GM21717 (cell line): ENCODE measurements around the gene SLC3A2.
A peak's percentile ranks its signal among the peaks of the same experiment; 100 is the strongest.
"Not testable (repeated sequence)": the region's sequence is repeated elsewhere in the genome, so short reads cannot be mapped to it uniquely, and the experiment has no call there.

Source experiments
- ATAC-seq: cut with Tn5 transposase; IDR thresholded peaks from one replicate; pipeline ENCODE4 v1.9.1; 2021; ENCODE audit warnings: mild to moderate bottlenecking, moderate library complexity; ENCODE audit not compliant: unreplicated experiment

SLC3A2 gene

DNA sequence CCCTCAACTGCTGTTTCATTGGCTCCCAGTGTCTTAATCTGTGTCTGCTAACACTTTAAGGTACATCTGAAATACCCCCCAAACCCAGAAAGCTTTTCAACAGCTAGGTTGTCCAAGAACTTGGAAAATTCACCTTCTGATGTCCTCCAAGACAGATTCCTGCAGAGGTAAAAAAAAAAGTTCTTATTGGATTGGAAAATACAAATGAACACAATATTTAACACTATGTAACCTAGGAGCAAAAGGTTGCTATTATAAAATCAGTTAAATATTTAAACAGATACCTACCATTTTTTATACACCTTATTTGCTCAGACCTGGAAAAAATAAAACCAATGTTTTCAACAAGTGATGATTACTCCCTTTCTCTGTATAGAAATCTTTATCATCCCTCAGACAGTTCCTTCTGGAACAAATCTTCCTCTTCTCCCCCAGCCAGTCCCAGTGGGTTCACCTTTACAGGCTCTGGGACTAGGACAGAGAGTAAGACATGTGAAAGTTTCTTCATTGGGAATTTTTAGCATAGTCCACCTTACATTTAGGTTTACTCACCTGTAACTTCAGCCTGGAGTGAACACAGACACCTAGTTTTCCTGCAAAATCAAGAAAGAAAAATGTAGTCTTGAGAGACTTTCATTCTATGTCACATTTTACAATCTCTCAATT is 28.0 kb upstream of the SLC3A2 start:
- ATAC-seq = no peak

DNA sequence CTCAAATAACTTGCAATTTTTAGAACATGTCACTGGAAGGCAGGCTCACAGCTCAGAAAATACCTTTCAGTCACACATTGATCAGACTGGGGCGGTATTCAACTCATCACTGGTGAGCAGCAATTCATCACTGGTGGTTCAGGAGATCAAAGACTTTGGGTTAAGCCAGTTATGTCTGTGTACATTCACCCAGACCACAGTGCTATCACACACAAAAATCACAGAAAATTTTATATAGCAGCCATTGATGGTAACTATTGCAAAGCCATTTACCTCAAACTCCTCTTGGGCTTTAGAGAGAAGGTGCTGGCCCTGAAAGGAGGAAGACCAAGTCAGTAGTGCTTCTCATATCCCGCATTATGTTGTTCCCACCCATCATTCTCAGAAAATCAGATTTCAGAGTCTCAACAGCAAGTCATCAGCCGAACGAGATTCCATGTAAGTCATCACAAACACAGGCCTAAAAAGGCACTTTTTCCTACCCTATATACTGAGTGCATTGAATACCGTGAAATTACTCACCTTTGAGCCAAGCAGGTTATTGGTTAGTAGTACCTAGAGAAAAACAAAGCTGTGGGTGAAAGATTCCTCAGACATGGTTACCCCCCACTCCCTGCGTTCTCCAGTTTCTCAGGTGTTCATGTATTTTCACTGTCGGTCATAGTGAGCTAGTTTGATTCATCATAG is 27.3 kb upstream of the SLC3A2 start:
- no peak for ATAC-seq

DNA sequence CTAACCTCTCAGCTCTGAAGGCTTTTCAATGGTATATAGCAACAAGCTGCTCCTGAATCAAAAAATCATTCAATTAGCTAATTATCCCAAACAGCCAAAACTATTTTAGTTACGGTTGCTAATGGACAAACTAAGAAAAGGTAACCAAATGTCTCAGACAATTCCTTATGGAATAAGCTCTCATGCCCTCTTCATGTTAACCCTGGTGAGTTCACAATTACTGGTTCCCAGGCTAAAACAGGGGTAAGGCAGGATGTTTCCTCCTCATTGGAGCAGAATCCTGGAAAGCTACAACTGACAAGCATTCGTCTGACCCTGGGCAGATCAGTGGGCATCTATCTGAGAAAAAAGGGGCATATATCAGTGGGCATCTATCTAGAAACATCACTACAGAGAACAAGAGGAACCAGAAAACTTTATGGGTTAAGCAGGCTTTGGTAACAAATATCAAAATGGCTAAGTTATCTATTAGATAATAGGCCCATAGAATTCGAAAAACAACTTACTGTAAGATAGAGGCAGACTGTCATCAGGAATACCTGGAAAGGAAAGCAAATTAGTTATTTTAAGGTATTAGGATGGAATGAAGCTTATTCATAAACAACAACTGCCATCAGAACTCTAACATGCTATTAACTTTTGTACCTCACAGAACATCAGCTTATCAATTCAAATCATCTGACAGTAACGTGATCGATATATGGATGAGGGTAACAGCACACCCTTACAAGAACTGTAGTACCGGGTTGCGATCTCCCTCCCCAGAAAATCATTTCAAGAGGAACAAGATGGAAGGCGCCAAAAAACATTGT is 26.5 kb upstream of the SLC3A2 start:
- ATAC-seq = no peak

DNA sequence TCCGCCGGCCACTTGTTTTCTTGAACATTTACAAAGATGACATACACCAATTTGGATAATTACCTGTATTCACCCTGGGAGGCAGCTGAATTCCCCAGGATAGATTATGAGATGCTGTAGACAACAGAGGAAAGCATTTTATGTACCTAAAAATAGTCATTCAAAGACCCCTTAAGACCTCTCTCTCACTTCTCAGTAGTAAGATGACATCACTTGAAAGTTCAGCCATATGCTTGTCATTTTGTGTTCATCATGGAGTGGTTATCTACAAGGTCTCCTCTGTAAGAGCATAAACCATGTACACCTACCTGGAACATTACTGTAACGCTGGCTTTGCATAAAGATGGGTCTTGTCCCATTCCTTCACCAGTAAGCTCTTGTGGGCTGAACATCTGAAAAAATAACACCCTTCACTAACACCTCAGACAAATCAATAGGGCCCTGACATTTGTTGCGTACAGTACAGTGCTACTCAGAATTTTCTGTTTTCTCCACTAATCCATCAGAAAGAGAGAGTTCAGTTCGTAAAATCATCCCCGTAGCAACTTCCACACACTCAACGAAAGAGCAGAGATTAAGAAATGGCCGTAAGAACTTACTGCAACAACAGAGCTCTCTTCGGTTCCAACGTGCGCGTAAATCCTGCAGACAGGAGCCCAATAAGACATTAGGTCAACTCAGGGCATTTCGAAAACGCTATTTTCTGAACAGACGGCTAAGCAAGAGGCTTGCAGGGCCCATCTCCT is 25.7 kb upstream of the SLC3A2 start:
- no peak for ATAC-seq

DNA sequence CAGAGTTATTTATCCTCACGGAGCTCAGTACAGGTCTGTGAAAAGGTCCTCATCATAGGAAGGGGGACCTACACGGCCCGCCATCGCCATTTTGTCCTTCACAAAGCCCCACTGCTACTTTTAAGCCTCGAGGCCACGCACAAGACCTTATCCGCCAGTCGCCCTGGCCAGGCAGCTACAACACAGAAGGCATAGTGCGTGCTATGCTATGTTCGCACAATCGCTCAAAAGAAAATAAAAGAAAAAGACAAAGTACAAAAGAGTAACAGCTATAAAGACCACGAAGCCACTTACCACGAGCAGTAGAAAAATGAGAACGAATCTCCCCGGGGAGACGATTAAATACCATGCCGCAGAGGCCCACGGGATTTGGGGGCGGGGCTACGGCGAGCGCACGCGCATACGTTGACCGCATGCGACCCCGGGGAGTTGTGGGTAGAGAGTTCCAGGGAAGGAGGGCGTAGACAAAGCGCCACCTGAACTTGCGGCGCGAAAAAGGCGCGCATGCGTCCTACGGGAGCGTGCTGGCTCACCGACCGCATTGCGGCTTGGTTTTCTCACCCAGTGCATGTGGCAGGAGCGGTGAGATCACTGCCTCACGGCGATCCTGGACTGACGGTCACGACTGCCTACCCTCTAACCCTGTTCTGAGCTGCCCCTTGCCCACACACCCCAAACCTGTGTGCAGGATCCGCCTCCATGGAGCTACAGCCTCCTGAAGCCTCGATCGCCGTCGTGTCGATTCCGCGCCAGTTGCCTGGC is 24.9 kb upstream of the SLC3A2 start:
- peak; percentile 76 for ATAC-seq

DNA sequence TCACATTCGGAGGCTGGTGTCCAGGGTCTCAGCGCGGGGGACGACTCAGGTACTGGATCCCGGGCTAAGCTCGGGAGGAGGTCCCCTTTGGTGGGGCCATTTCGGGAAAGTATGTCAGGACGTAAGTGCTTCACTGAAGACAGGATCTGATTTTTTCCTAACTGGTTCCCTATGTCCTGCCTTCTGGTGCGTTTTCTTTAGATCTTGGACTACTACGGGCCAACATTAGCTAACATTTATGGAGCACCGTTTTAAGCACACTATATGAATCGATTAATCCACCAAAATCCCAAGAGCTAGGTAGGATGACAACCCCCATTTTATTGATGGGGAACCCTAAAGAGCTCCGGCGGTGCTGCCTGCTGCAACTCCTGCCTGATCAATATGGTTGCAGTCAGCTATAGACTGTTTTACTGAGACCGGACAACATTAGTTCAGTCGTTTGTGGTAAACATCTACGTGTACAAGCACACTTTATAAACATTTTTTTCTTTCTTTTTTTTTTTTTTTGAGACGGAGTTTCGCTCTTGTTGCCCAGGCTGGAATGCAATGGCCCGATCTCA is 24.3 kb upstream of the SLC3A2 start:
- peak; percentile 4 for ATAC-seq

DNA sequence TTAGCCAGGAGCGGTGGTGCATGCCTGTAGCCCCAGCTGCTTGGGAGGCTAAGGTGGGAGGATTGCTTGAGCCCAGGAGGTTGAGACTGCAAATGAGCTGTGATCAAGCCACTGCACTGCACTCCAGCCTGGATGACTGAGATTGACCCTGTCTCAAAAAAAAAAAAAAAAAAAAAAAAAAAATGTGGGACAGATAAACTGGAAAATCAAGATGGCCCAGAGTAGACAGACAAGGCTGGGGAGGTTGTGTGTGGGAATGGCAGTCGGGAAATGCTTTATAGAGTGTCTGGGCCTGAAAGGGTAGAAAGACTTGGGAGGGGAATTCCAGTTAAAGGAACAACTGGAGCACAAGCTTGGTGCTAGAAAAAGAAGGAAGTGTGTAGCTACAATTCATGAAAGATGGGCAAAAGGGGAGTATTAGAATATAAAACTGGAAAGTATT is 23.1 kb upstream of the SLC3A2 start:
- ATAC-seq = no peak

DNA sequence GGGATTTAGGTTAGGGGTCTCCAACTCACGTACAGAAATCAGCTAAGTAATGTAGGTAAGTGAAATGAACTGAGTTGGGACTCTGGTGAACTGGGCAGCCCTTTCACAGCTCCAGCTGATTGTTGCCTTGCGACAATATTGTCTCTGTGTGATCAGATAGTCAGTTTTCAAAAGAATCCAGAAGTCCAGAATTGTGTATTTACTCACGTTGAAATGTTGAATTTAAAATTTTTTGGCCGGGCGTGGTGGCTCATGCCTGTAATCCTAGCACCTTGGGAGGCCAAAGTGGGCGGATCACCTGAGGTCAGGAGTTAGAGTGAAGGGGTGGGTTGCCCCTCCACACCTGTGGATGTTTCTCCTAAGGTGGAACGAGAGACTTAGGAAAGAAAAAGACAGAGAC is 22.5 kb upstream of the SLC3A2 start:
- ATAC-seq = no peak

DNA sequence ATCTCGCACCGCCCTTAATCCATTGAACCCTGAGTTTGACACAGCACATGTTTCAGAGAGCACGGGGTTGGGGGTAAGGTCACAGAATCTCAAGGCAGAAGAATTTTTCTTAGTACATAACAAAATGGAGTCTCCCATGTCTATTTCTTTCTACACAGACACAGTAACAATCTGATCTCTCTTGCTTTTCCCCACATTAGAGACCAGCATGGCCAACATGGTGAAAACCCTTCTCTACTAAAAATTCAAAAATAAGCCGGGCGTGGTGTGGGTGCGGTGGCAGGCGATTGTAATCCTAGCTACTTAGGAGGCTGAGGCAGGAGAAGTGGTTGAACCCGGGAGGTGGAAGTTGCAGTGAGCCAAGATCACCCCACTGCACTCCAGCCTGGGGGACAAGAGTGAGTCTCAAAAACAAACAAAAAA is 21.4 kb upstream of the SLC3A2 start:
- ATAC-seq = not testable (repeated sequence)

DNA sequence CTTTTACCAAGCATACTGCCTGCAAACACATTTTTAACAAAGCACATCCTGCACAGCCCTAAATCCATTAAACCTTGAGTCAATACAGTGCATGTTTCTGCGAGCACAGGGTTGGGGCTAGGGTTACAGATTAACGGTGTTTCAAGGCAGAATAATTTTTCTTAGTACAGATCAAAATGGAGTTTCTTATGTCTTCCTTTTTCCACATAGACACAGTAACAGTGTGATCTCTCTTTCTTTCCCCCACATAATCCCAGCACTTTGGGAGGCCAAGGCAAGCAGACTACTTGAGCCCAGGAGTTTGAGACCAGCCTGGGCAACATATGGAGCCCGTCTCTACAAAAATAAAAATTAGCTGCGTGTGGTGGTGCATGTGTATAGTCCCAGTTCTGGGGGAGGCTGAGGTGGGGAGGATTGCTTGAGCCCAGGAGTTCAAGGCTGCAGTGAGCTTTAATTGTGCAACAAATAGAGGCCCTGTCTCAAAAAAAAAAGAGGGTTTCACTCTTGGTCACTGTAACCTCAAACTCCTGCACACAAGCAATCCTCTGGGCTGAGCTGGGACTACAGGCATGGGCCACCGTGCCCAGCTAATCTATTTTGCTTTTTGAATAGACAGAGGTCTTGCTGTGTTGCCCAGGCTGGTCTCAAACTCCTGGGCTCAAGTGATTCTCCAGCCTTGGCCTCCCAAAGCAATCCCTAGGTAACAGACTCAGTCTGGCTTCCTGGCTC is 19.7 kb upstream of the SLC3A2 start:
- ATAC-seq = no peak

DNA sequence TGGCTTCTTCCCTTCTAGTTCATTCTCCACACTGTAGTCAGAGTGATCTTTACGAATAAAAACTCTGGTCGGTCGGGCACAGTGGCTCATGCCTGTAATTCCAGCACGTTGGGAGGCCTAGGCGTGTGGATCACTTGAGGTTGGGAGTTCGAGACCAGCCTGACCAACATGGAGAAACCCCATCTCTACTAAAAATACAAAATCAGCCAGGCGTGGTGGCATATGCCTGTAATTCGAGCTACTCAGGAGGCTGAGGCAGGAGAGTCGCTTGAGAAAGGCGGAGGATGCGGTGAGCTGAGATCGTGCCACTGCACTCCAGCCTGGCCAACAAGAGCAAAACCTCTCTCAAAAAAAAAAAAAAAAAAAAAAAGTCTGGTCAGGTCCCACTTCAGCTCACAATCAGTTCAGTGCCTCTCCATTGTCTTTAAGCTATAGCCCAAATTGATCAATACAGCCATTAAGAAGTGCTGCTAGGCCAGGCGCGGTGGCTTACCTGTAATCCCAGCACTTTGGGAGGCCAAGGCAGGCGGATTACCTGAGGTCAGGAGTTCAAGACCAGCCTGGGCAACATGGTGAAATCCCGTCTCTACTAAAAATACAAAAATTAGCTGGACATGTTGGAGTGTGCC is 19.0 kb upstream of the SLC3A2 start:
- ATAC-seq = not testable (repeated sequence)

DNA sequence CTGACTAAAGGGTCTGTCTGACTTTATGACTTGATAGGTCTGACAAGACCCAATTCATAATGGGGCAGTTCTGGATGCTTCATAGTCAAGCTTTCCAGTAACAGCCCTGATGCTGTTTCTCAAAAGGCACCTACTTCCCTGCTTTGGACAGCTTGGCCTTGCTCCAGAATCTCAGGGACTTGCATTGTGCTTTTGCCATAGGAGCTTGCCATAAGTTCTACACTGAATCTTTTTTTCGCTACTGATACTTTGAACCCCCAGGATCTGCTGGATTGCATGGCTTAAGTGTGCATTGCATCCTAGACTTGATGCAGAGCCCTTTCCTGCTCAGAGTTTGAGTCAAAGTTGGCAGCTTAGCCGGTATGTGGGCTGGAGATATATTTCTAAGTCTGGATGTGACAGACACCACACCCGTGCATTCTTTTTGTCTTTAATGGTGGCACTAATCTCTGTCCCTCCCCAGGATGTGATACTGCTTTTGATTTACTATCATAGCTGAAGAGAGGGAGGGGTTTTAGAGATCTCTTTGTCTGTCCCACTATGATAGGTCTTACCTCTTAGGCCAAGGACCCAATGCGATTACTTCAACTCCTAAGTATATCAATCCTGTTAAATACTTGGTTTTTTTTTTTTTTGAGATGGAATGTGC is 16.9 kb upstream of the SLC3A2 start:
- no peak for ATAC-seq

DNA sequence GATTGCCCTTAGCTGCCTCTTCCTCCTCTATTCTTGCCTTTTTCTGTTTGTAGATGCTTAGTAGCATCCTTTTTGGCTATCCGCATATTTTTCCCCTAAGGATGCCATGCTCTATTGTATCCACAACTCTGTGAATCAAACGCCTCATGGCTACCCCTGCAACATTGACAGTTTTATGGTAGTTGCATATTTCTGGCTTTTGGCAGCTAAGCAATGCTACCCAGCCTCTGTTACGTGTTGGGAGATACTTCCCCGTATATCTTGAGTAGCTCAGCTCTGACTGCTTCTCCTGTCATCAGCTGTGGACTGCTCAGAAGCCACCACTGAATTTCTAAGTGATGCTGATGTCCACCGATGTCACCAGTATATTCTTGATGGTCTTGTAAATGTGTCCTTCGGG is 15.1 kb upstream of the SLC3A2 start:
- ATAC-seq = no peak

DNA sequence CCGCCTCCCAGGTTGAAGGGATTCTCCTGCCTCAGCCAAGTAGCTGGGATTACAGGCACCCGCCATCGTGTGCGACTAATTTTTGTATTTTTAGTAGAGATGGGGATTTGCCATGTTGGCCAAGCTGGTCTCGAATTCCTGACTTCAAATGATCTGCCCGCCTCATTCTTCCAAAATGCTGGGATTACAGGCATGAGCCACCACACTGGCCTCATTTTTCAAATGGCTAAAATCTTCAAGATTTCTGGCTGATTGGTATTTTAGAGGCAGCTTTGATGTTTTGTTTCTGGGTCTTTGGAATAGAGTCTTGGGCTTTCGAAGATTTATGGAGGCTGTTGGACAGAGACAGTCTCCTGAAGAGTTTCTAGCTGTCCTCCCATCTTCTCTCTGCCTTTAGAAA is 5.8 kb upstream of the SLC3A2 start:
- no peak for ATAC-seq

DNA sequence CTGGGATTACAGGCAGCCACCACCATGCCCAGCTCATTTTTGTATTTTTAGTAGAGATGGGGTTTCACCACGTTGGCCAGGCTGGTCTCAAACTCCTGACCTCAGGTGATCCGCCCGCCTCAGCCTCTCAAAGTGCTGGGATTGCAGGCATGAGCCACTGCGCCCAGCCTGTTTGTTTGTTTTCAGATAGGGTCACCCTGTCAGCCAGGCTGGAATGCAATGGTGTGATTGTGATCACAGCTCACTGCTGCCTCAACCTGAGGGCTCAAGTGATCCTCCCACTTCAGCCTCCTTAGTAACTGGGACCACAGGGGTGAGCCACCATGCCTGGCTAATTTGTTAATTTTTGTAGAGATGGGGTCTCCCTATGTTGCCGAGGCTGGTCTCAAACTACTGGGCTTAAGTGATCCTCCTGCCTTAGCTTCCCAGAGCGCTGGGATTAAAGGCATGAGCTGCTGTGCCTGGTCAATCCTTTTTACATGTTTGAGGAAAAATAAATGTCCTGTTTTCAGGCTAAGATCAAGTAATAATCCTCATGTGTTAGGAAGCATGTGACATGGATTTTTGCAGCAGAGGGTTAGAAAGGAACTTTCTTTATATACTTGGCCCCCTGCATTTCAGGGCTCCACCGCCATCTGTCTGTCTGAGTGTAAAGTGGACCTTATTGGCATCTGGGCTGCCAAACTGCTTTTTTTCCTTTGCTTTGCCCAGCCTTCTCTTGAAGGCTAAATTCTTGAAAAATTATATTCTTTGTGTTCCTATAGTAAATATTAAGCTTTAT is 4.8 kb upstream of the SLC3A2 start:
- no peak for ATAC-seq

DNA sequence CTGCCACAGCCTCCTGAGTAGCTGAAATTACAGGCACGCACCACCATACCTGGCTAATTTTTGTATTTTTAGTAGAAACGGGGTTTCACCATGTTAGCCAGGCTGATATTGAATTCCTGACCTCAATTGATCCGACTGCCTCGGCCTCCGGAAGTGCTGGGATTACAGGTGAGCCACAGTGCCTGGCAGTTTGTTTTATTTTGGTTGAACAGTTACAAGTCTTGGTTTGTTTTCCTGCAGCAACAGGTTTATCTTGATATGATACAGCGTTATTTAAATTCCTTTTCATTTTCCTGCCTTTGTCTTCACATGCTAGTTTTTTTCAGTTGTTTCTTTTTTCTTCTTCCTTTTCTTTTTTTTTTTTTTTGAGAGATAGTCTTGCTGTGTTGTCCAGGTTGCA is 4.0 kb upstream of the SLC3A2 start:
- no peak for ATAC-seq

DNA sequence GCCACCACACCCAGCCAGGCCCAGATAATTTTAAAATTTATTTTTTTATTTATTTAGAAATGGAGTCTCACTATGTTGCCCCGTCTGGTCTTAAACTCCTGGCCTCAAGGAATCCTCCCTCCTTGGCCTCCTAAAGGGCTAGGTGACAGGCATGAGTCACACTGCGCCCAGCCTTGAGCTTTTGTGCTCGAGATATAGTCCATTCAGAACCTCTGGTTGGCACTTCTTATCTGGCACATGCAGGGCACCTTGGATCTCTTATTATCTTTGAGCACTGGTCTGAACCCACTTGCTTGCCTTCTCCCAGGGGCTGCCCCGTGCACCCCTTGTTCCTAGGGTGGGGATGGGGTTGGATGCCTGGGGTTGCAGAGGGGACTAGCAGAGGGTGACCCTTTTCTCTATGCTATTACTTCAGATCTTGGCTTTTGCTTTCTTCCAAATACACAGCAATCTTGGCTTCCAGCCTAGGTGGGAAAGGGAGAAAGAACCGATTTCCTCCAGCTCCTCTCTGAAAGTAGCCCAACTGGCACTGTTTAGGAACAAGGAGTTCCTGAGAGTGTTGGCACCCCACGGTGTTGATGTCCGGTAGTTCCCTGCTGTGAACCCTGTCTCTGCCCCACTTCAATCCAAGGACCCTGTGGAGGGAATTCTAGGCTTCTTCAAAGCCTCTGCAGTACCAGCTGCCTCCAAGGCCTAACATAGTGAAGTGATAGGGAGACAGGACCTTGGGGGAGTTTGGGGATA is 1.3 kb upstream of the SLC3A2 start:
- ATAC-seq = no peak
